ENCODE results near the gene PAN3.
"Not testable (repeated sequence)": the region's sequence is repeated elsewhere in the genome, so short reads cannot be mapped to it uniquely, and the experiment has no call there.

PAN3 gene

DNA sequence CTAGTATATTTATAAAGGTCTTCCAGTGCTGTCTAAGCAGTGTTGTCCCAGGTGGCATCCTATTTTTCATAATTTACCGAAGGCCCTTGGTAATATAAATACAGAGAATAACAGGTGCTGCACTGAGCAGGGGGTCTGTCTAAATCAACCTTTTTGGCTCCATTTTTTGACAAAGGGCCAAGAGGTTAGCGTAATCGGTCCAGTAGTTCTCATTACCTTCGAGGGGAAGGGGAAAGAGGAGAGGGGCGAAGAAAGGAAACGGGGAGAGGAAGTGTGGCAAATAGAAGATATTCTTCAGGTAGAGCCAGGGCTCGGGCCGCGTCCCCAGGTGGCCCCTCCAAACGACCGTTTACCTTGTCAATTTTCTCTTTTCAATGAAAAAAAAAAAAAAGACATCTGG, 749 bp upstream of the PAN3 start:
- no peak for DNase-seq

DNA sequence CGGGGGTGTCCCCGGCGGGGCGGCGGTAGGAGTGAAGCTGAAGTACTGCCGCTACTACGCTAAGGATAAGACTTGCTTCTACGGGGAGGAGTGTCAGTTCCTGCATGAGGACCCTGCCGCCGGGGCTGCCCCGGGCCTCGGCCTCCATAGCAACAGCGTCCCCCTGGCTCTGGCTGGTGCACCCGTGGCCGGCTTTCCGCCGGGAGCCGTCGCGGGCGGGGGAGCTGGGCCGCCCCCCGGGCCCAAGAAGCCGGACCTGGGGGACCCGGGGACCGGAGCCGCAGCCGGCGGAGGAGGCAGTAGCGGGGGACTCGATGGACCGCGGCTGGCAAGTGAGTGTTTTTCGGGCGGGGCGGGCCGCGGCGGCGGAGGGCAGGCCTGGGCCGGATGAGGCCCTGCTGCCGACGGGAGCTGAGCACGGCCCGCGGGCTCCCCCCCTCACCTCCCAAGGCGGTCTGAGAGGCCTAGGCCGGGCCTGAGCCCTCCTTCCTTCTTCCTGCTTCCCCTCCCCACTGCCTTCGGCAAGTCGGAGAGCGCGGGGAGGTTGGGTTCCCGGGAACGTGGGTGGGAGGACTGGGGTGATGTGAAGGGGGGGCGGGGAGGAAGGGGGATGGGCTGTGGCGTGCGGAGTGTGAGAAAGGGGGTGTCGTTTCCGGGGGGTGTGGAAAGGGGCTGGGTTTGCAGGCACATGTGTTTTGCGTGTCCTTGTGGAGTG, 568 bp downstream of the PAN3 start:
- peak; percentile 9 for DNase-seq

DNA sequence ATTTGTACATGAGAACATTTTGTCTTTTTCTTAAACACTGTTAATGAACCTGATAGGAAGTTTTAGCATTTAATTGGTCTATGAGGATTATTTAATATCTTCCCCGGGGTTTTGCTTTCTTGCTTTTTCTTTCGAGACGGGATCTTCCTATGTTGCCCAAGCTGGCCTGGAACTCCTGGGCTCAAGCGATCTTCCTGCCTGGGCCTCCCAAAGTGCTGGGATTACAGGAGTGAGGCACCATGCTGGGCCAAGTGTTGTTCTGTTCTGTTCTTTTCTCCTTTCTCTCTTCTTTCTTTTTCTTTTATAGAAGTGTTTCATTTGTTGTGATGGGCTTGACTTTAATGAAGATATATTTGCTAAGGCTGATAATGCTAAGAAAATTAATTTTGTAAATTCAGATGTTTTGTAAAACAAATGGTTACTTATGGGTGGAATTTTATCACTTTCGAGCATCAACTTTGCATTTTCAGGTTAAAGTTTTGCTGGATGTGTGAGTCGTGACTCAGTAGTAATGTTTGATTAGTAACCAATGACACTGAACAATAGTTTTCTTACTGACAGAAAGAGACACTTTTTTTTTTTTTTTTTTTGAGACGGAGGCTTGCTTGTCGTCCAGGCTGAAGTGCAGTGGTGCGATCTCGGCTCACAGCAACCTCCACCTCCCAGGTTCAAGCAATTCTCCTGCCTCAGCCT, 2.2 kb downstream of the PAN3 start:
- no peak for DNase-seq

DNA sequence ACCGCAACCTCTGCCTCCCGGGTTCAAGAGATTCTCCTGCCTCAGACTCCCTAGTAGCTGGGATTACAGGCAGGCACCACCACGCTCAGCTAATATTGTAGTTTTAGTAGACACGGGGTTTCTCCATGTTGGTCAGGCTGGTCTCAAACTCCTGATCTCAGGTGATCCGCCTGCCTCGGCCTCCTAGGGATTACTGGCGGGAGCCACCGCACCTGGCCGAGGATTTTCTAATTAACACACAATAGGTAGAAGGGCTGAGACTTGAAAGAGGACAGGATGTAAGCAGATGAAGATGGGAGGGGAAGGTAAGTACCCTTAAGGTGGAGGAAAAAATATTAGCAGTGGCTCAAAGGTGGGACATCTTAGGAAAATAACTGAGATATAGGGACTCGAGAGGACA, 3.2 kb downstream of the PAN3 start:
- not testable (repeated sequence) for DNase-seq

DNA sequence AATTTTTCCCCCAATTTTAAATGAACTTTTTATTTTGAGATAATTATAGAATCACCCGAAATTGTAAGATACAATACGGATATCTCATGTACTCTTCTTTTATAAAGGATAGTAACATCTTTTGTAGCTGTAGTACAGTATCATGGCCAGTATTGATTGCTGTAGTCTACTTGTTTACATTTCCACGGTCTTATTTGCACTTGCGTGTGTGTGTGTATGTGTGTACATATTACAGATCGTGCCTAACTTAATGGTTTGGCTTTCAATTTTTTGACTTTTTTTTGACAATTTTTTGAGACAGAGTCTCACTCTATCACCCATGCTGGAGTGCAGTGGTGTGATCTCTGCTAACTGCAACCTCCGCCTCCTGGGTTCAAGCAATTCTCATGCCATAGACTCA, 6.7 kb downstream of the PAN3 start:
- no peak for DNase-seq

DNA sequence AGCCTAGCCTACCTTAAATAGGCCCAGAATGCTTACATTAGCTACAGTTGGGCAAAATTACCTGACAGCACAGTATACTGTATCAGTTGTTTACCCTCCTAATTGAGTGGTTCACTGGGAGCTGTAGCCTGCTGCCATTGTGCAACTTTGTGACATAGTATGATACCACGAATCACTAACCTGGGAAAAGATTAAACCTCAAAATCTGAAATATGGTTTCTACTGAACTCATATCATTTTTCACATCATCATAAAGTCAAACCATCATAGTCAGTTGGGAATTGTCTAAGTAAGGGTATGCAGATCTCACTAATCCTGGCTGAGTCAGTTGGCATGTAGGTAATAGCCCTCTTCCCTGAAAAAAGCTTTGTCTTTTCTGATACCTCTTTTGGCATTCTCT, 9.2 kb downstream of the PAN3 start:
- no peak for DNase-seq

DNA sequence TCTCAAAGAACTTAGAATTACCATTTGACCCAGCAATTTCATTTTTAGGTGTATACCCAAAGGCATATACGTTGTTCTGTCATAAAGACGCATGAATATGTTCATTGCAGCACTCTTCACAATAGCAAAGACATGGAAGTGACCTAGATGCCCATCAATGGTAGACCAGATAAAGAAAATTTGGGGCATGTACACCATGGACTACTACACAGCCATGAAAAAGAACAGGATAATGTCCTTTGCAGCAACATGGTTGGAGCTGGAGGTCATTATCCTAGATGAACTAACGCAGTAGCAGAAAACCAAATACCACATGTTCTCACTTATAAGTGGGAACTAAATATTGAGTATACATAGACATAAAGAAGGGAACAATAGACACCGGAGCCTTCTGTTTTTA, 20.7 kb downstream of the PAN3 start:
- no peak for DNase-seq

DNA sequence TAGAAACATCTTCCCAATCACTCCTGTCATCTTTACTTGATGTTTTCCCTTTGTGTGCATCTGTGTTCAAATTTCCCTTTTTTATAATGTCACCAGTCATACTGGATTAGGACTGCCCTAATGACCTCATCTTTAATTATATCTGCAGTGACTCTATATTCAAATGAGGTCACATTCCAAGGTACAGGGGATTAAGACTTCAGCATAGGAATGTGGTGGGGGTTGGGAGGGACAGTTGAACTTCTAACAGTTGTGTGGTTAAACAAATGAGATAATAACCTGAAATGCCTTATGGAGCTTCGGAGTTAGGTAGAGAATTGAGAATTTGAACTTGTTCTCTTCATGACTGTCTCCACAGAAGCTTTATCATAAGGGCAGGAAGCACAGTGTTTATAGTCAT, 23.0 kb downstream of the PAN3 start:
- no peak for DNase-seq

DNA sequence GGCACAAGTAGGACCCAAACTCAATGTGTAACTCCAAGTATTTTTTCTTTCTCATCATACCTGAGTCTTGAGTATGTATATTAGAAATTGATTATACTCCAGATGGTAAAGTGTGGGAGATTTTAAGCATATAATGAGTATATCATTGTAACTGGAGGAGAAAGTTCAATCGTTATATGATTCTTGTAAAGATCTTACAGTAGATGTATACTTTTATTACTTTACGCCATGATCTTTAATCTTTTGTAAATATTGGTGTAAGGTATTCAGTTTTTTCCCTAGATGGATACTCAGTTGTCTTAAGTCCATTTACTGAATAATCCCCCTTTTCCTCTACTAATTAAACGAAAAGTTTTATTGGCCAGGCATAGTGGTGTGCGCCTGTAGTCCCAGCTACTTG, 25.2 kb downstream of the PAN3 start:
- DNase-seq = no peak

DNA sequence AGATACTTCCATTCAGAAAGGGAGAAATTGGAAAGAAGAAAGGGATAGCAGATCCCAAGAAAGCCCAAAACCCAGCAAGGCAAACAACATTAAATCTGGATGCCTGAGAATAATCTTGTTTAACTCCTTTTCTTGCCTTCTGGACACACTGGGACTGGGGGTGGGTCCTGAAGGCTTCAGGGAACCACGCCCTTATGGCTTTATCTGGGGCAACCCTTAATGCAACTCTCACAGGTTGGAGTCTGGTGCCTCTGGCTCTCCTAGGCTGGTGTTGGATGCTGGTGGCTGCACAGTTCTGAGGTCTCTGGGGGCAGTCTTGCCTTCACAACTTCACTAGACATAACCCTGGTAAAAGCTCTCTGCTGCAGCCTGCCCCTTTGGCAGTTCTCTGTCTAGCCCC, 27.9 kb downstream of the PAN3 start:
- DNase-seq = no peak

DNA sequence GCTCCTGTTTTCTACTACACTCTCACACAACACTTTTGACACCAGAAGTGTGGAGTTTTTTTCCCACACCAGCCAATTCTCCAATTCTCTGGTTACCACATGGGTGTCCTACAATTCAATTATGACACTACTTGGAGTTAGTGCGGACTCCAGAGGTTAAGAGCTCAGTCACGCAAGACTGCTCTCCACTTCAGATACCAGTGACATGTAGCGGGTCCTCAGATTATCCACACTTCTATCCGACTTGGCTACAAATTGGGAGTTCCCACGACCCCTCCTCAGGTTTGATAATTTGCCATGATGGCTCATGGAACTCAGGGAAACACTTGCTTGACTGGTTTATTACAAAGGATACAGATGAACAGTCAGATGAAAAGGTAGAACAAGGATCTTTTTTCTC, 32.9 kb downstream of the PAN3 start:
- peak; percentile 48 for DNase-seq

DNA sequence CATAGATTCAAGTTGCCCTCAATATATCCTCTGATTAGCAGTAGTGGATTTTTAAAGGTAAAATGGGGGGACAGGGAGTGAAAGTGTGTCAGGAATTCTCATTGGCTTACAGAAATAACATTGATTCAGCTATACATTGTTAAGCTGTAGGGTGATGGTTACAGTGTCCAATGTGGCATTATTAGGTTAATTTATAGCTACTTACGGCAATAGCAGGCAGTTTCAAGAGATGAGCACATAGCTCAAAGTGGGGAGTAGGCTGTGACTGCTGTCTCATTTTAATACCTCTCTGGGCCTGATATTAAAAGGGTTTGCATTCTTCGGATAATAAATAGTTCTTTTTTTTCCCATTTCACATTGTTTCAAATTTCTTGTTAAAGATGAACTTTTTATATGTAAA, 34.6 kb downstream of the PAN3 start:
- no peak for DNase-seq

DNA sequence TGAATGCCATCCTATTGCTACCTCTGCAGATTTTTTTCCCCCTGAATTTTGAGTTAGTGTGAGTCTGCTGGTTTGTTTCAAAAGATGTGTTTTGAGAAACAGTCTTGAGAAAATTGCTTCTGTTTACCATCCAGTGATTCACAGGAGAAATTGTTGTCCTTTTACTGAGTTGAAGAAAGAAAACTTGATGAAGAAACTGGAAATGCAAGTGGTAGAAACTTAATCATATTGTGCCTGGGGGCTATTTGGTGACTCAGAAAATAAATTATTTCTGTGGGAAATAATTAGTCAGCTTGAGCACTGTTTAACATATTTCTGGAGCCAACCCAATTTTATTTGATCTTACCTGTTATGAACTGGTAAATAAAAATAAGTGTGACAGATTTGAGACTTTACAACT, 35.4 kb downstream of the PAN3 start:
- no peak for DNase-seq

DNA sequence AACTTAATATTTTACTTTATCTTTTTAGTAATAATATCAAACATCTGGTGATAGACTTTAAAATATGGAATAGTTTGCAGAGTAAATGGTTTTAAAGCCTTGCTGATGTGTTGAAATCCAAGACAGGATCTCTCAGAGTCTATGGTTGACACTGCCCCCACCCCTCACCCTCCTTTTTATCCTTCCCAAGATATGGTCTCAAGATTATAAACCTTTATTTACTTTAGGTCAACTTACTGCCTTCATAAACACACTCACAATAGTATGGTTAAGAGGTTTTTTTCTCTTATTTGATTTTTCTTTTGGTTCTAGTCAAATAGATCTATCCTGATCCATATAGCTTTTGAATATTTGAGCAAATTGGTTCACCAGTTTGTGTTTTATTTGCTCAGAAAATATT, 39.0 kb downstream of the PAN3 start:
- DNase-seq = no peak

DNA sequence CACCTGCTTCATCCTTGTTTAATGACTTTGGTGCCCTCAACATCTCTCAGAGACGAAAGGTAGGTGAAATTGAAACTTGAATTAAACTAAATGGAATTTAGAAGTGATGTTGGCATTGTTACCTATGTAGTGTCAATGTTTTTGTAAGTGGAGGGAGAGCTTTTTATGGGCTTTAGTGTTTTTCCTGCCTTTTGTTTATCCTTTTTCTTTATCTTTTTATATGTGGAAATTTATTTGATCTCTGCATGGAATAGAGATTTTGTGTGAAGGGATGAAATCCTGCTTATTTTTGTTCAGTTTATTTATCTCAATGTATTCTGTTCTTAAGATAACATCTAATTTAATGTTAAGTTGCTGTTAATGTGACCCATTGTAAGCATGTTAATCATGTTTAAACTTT, 39.5 kb downstream of the PAN3 start:
- no peak for DNase-seq

DNA sequence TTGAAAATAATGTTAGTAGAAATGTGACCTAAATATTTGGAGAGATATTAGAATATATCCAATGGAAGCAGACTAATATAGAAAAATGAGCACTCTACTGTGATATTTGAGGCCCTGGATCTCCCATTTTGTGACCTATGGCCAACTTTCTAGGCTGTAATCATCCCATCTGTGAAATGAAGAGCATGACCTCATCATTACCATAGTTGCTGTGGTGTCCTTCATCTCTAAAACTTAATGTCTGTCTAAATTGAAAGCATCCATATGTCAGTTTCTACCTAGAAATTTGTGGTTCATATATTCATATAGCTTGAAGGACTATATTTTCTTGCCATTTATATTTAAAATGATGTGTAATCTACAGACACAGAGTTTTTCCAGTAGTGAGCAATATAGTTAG, 41.6 kb downstream of the PAN3 start:
- DNase-seq = no peak

DNA sequence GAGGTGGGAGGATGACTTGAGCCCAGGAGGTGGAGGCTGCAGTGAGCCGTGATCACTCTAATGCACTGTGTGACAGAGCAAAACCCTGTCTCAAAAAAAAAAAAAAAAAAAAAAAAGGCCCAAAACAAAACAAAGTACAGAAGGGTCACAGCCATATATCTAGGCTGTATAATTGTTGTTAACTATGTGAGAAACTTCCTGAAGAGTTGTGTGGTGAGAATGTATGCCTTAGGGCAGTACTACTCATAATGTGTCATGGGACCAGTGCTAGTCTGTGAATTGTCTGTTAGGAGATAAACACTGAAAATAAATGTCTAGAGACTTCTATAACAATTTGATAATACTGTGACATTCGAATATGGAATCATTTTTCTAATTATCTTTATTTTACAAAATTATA, 43.1 kb downstream of the PAN3 start:
- no peak for DNase-seq

DNA sequence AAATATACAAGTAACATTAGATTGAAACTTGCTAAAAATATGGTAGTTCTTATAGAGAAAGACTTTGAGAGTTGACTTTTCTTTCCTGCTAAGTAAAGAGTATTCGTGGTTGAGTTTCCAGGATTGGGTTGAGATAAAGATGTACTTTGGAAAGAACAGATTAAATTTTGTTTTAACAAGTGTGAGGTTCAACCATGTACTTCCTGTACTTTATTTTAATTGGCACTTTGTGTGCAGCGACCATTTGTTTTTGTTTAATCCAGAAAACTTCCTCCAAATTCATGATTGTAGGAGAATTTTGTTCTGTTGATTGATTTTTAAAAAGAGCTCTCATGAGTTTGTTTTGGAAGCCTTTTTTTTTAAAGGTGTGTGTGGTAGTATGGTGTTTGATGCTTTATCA, 46.9 kb downstream of the PAN3 start:
- DNase-seq = no peak

DNA sequence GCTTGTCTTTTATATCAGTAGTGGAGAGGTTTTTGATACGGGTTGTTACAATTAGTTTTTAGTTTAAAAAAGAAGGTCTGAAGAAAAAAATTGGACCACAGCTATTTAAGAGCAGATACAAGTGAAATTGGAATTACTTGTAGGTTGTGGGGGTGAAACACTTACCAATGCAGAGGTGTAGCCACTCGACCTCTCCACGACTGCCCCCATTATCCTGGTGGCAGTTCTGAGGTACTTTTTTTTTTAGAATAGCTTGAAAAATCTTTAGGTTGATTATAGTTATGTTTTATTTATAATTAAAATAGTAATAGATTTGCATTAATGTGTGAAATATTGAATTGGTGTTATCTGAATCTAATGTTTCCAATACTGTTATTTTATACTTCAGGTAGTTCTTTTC, 60.7 kb downstream of the PAN3 start:
- DNase-seq = no peak

DNA sequence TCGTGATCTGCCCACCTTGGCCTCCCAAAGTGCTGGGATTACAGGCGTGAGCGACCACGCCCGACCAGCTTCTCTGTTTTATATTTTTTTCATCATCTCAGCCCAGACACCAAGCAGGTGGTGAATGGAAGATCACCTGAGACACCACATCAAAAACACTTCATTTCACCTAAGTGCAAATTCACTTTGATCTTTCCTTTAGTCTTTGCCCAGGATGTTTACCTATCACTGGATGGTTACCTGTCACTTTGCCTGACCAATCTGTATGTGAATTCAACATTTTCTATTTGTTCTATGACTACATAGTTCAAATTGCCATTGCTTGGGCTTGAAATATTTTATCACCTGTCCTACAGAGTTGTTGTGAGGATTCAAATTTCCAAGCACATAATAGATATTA, 65.7 kb downstream of the PAN3 start:
- no peak for DNase-seq

DNA sequence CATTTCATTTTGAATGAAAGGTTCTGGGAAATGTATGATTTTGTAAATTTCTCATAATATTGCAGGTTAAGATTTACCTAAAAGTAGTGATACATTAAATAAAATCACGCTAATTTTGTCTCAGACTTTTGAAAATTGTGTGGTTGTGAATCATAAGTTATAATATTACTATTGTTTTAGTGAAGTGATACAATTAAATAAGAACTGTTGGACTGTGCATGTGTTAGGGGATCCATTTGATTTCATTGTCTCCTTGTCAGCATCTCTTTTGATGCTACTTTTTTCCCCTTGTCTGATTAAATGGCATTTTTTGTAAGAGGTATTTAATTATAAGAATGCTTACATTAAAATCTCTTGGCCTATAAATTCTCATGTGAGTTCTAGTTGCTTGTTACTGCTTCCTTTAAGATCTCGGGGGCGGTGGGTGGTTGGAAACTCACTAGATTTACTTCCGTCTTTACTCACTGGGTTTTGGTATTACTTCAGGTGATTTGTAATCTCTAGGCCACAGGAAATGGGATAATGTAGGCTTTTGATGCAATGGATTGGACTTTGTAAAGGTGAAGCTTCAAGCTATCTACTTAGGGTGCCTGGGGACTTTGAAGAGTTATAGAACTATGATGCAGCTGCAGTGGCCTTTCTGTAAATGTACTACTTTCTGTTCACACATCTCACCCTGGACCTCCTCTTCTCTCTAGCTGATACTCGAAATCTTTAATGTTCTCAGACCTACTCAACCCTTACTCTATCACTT, 66.5 kb downstream of the PAN3 start:
- no peak for DNase-seq

DNA sequence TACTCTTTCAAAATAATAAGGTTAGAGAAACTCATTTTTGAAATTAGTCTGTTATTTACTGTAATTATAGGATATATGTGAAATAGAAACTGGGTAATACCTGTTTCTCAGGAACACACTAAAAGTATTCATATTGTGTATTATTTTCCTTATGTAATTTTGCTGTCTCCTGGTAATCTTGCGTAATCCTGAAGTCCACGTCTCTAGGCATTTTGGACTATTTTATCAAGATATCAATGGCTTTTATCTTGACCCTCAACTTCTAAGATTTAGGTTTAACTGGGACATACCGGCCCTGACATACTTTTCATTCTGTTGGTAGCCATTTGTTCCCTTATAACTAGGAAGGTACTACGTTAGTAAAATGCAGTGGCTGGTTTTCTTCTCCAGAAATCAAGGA, 80.3 kb downstream of the PAN3 start:
- DNase-seq = no peak

DNA sequence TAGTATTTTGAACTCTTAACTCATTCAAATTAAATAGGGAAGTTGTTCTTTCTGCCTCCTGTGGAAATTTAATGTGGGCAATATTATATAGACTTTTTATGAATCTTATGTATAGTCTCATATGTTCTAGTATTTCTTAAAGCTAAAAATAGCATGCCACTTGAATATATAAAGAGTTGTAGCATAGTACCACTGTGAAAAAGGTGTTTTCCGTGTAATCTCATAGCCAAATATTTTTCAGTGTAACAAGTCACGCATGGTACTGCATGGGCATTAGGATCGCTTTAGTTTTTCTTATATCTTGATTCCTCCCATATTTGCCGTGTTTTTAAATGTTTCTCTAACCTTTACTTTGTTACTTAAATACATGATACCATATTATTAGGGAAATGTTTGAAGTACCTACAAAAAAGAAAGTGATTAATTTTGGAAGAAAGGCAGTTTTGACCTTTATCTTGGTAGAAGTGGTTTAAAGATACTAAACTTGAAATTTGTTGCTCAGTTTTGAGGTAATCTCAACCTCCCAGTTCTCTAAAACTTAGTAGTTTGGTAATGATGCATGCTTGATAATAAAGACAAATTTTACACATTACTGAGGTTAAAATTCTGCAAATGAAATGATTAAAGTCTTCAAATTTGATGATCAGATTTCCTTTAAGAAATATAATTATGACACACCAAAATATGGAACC, 81.2 kb downstream of the PAN3 start:
- DNase-seq = no peak

DNA sequence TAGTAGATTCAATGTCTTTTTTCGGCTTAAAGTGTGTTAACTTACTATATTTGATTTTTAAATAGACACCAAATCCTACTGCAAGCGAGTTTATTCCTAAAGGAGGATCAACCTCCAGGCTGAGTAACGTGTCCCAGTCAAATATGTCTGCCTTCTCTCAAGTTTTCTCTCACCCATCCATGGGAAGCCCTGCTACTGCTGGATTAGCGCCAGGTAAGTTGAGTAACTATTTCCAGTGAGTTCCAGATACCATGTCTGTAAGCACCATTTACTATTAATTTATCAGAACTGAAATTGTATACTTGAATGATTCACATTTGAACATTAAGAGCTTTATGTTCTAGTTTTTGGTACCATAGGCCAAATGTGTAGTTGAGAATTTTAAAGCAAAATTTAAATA, 81.8 kb downstream of the PAN3 start:
- no peak for DNase-seq

Data from DMS79 (cell line).